WI38 (cell line): ENCODE measurements around the gene SFXN4.
A peak's percentile ranks its signal among the peaks of the same experiment; 100 is the strongest.
"Not testable (repeated sequence)": the region's sequence is repeated elsewhere in the genome, so short reads cannot be mapped to it uniquely, and the experiment has no call there.

ENCODE experiments used
- H3K4me3 ChIP-seq: 2 replicates; pipeline ENCODE4 v1.5.1; 2011; ENCODE audit warnings: low read depth, mild to moderate bottlenecking, control low read depth, low read length
- TF ChIP-seq, protein P1 (sequence below): IDR thresholded peaks from 2 replicates; pipeline ENCODE4 v1.5.1; 2012; ENCODE audit warnings: low read depth, mild to moderate bottlenecking, control low read depth, low read length

SFXN4 gene

DNA sequence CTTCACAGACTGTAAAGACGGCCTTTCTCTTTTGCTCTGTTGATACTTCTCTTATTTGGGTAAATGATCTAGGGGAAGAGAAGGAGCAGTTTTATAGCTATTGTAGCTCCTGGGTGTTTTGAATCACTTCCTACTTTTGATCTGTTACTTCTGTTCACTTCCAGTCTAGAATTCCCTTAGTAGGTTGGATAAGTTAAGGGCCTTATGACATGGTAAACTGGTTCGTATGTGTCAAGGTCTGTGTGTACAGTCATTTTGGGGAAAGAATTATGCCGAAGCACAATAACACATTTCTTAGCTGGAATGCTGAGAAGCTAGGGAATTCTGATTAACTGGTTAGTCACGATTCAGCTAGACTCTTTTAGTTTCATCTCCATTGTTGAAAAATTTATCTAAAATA lies 53.5 kb downstream of the SFXN4 start:
- TF ChIP-seq, protein P1, sequence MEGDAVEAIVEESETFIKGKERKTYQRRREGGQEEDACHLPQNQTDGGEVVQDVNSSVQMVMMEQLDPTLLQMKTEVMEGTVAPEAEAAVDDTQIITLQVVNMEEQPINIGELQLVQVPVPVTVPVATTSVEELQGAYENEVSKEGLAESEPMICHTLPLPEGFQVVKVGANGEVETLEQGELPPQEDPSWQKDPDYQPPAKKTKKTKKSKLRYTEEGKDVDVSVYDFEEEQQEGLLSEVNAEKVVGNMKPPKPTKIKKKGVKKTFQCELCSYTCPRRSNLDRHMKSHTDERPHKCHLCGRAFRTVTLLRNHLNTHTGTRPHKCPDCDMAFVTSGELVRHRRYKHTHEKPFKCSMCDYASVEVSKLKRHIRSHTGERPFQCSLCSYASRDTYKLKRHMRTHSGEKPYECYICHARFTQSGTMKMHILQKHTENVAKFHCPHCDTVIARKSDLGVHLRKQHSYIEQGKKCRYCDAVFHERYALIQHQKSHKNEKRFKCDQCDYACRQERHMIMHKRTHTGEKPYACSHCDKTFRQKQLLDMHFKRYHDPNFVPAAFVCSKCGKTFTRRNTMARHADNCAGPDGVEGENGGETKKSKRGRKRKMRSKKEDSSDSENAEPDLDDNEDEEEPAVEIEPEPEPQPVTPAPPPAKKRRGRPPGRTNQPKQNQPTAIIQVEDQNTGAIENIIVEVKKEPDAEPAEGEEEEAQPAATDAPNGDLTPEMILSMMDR, result no peak
- H3K4me3 ChIP-seq, result no peak overlapping the region

DNA sequence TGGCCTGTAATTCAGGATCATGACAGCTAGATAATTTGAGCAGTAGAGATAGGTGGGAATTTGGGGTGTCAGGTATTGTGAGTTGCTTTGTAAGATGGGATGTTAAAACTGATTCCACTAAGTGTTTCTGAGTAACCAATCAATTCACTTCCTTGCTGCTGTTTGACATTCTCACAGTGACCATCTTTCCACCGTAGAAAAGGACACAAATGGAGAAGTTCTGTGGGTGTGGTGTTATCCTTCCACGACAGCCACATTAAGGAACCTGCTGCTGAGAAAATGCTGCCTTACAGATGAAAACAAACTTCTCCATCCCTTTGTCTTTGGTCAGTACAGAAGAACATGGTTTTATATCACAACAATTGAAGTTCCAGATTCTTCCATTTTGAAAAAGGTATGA lies 57.7 kb downstream of the SFXN4 start:
- not testable (repeated sequence) for H3K4me3 ChIP-seq

DNA sequence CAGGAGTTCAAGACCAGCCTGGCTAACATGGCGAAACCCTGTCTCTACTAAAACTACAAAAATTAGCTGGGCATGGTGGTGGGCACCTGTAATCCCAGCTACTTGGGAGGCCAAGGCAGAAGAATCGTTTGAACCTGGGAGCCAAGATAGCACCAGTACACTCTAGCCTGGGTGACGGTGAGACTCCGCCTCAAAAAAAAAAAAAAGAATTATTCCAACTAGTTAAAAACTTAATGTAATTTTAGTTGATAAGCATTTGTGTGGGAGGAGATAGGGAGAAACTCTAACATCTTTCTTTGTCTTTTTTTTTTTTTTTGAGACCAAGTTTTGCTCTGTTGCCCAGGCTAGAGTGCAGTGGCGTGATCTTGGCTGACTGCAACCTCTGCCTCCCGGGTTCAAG lies 58.4 kb downstream of the SFXN4 start:
- not testable (repeated sequence) for H3K4me3 ChIP-seq

GRCh38 chr10:119105899-119106298 lies 59.6 kb downstream of the SFXN4 start:
- not testable (repeated sequence) for H3K4me3 ChIP-seq

- peak overlapping the region; percentile 73 for H3K4me3 ChIP-seq
- TF ChIP-seq, protein P1, result no peak
Observed at GRCh38 chr10:119105155-119105554, 60.4 kb downstream of the SFXN4 start.

GRCh38 chr10:119104654-119105015 lies 60.9 kb downstream of the SFXN4 start:
- TF ChIP-seq, protein P1, result no peak
- H3K4me3 ChIP-seq, result peak overlapping the region; percentile 73

GRCh38 chr10:119103903-119104653 lies 61.4 kb downstream of the SFXN4 start, which contains the start of gene DENND10:
DENND10 (plus strand) TSS chr10:119104113; CDS start chr10:119104143, 30 bp downstream.
- TF ChIP-seq, protein P1, result no peak
- H3K4me3 ChIP-seq, result peak within 1 kb of the TSS; percentile 73

GRCh38 chr10:119103241-119103902 lies 62.1 kb downstream of the SFXN4 start:
- no peak overlapping the region for H3K4me3 ChIP-seq
- TF ChIP-seq, protein P1, result no peak
